SIG-M5 treated with dmso at 0.1 percent for 504 hours (cell line): ENCODE results near the gene DNAI7.

Source experiments
- DNase-seq: peaks from one replicate; lab custom pipeline; 2025; ENCODE audit not compliant: unreplicated experiment; lab: John Stamatoyannopoulos, UW

Gene DNAI7

GRCh38 chr12:25195056-25195971 is at the start of gene DNAI7, which contains the start of gene ETFRF1:
Gene DNAI7, minus strand, starts transcription at chr12:25195160. Its CDS starts 82 bp downstream, at chr12:25195078.
Gene ETFRF1, plus strand, starts transcription at chr12:25195237. Its CDS starts 8,720 bp downstream, at chr12:25203957.
- peak; percentile 96 for DNase-seq

GRCh38 chr12:25243680-25243990 is 48.7 kb upstream of the DNAI7 start:
- DNase-seq, result no peak

GRCh38 chr12:25242981-25243679 is 48.2 kb upstream of the DNAI7 start:
- DNase-seq, result no peak

GRCh38 chr12:25241167-25242020 is 46.4 kb upstream of the DNAI7 start:
- peak; percentile 12 for DNase-seq

GRCh38 chr12:25236626-25237025 is 41.7 kb upstream of the DNAI7 start:
- DNase-seq, result no peak

GRCh38 chr12:25236190-25236589 is 41.2 kb upstream of the DNAI7 start:
- no peak for DNase-seq

- no peak for DNase-seq
These were observed 18.4 kb upstream of the DNAI7 start for GRCh38 chr12:25213338-25213737.

GRCh38 chr12:25208554-25208953 is 13.6 kb upstream of the DNAI7 start:
- no peak for DNase-seq

- no peak for DNase-seq
These were observed 12.9 kb upstream of the DNAI7 start for GRCh38 chr12:25207846-25208245.

GRCh38 chr12:25207411-25207810 is 12.5 kb upstream of the DNAI7 start:
- DNase-seq, result no peak

- no peak for DNase-seq
These were observed 7.2 kb upstream of the DNAI7 start for GRCh38 chr12:25202137-25202536.

GRCh38 chr12:25200703-25201102 is 5.7 kb upstream of the DNAI7 start:
- no peak for DNase-seq

- peak; percentile 7 for DNase-seq
These were observed 2.6 kb upstream of the DNAI7 start for GRCh38 chr12:25197608-25198007.

- DNase-seq, result no peak
These were observed 271 bp downstream of the DNAI7 start for GRCh38 chr12:25194722-25195055.

GRCh38 chr12:25194214-25194613 is 746 bp downstream of the DNAI7 start:
- DNase-seq, result no peak

- no peak for DNase-seq
These were observed 4.2 kb downstream of the DNAI7 start for GRCh38 chr12:25190793-25191192.

- DNase-seq, result no peak
These were observed 5.3 kb downstream of the DNAI7 start for GRCh38 chr12:25189656-25190055.

GRCh38 chr12:25187781-25188180 is 7.2 kb downstream of the DNAI7 start:
- DNase-seq, result no peak

- DNase-seq, result no peak
These were observed 8.1 kb downstream of the DNAI7 start for GRCh38 chr12:25186788-25187402.

- no peak for DNase-seq
These were observed 8.7 kb downstream of the DNAI7 start for GRCh38 chr12:25186038-25186787.
